ENCODE data around the gene DZIP3.

The DZIP3 gene, protein sequence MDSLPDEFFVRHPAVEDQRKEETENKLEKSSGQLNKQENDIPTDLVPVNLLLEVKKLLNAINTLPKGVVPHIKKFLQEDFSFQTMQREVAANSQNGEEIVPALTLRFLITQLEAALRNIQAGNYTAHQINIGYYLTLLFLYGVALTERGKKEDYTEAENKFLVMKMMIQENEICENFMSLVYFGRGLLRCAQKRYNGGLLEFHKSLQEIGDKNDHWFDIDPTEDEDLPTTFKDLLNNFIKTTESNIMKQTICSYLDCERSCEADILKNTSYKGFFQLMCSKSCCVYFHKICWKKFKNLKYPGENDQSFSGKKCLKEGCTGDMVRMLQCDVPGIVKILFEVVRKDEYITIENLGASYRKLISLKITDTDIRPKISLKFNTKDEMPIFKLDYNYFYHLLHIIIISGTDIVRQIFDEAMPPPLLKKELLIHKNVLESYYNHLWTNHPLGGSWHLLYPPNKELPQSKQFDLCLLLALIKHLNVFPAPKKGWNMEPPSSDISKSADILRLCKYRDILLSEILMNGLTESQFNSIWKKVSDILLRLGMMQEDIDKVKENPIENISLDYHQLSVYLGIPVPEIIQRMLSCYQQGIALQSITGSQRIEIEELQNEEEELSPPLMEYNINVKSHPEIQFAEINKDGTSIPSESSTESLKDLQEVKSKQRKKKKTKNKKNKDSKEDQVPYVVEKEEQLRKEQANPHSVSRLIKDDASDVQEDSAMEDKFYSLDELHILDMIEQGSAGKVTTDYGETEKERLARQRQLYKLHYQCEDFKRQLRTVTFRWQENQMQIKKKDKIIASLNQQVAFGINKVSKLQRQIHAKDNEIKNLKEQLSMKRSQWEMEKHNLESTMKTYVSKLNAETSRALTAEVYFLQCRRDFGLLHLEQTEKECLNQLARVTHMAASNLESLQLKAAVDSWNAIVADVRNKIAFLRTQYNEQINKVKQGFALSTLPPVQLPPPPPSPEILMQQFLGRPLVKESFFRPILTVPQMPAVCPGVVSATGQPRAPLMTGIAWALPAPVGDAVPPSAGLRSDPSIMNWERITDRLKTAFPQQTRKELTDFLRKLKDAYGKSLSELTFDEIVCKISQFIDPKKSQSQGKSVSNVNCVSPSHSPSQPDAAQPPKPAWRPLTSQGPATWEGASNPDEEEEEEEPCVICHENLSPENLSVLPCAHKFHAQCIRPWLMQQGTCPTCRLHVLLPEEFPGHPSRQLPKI

DNA sequence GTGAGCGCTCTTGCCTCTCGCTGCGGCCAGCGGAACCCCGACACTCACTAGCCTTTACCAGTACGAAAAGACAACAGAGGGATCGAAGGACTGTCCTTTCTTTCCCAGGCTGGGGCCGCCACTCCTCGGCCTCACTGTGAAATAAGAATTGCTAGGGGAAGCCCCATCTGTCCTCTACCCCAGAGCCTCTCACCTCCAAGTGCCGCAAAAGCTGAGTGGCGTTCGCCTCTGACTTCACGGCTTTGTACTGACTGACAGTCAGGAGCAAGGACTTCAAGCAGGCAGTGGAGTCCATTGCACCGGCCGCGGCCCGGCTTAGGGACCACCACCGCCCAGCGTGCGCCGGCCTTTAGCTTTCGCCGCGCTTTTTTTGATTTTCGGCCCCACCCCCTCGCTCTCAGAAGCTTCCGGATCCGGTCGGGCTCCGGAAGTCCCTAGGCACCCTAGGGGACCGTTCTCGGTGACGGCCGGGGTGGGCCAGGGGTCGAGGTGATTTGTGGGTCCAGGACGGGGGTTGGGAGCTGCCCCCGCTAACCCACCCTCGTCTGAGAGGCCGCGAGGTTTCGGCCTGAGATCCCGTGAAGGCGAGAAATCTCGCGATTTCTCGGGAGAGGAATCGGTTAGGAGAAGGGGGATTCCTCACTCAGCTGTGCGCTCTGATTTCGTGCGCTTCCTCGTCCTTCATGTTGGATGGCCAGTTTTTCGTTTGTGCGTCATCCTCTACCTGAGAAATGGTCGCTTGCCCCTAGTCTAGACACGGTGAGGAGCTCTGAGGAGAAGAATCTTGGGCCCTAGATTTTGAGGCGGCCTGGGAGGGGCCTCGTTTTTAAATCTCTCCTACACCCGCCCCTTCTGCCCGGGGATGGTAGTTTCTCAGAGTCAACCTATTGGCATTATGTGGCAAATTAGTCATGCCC is at the start of gene DZIP3, which contains the start of gene CIP2A:
TSS of gene DZIP3 (plus strand) at position 642 of the 917 bp plus-strand sequence. CDS start 15,685 bp downstream, outside the sequence.
TSS of gene CIP2A (minus strand) at position 358 of the 917 bp plus-strand sequence. CDS start at position 295, 63 bp downstream.
- Mint-ChIP-seq H3K27ac (peak within 1 kb of the TSS; percentile 99), H3K36me3 (peaks cover 12% of the 10 kb centered on the region), H3K4me1 (peaks cover 22% of the 10 kb centered on the region), H3K9me3 (no peaks in the 10 kb centered on the region), H3K4me3 (peak within 1 kb of the TSS; percentile 95)
- ATAC-seq (peak; percentile 92), DNase-seq (ENCODE audit: low spot score in 2 of 2) (peak; percentile 76 to 95)

GRCh38 chr3:108546247-108546646 is 43.3 kb upstream of the DZIP3 start:
- Mint-ChIP-seq H3K4me1 (peaks cover 12% of the 10 kb centered on the region), H3K27ac (no peak overlapping the region), H3K4me3 (peak overlapping the region; percentile 34), H3K36me3 (peaks cover 35% of the 10 kb centered on the region), H3K9me3 (no peaks in the 10 kb centered on the region)
- DNase-seq (ENCODE audit: low spot score in 2 of 2): no peak
- ATAC-seq: no peak

DNA sequence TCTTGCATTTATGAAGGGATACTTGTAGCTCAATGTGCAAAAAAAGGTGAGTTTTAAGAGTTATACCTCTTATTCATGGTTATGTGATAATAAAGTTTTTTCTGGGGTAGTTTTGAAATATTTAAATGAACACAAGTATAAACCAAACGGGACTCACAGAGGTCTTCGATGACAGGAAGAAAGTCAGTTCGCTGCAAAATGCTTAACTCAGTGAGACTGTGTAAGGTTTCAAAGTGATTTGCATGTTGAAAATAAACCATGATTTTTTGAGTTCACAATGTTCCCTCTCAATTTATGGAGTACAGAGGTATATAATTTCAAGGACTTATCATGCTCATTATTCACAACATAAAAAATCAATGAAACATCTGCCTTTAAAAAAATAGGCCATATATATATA is 42.8 kb upstream of the DZIP3 start:
- H3K36me3 Mint-ChIP-seq: peaks cover 35% of the 10 kb centered on the region
- H3K4me1 Mint-ChIP-seq: peaks cover 12% of the 10 kb centered on the region
- DNase-seq (ENCODE audit: low spot score in 2 of 2) (no peak), ATAC-seq (no peak)
- no peaks in the 10 kb centered on the region for H3K9me3 Mint-ChIP-seq
- H3K27ac Mint-ChIP-seq: no peak overlapping the region
- peak overlapping the region; percentile 34 for H3K4me3 Mint-ChIP-seq

- H3K27ac Mint-ChIP-seq: no peak overlapping the region
- H3K36me3 Mint-ChIP-seq: peaks cover 51% of the 10 kb centered on the region
- DNase-seq (ENCODE audit: low spot score in 2 of 2): no peak
- H3K9me3 Mint-ChIP-seq: no peaks in the 10 kb centered on the region
- peaks cover 19% of the 10 kb centered on the region for H3K4me1 Mint-ChIP-seq
- no peak for ATAC-seq
- no peak overlapping the region for H3K4me3 Mint-ChIP-seq
Observed at GRCh38 chr3:108548304-108548703, 41.2 kb upstream of the DZIP3 start.

DNA sequence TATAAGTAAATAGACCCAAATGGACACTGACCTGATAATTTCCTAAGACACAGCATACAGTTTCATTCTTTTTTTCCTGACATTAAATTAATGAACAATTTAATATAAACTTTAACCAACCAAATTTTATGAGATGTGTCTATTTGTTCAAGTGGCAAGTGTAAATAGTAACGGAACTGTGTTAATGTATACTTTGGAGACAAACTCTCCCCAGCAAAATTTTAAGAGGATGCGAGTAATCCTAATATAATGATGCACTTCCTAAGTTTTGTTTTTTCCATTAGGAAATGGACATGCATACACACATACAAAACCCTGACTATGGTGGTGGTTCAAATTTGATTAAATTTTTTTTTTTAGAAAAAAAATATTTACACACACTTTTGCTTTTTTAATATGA is 40.6 kb upstream of the DZIP3 start:
- no peak overlapping the region for H3K27ac Mint-ChIP-seq

GRCh38 chr3:108552267-108553159 is 37.0 kb upstream of the DZIP3 start:
- ATAC-seq (no peak), DNase-seq (ENCODE audit: low spot score in 2 of 2) (no peak)
- Mint-ChIP-seq H3K27ac (peak overlapping the region; percentile 16), H3K4me3 (no peak overlapping the region), H3K36me3 (peaks cover 78% of the 10 kb centered on the region), H3K9me3 (no peaks in the 10 kb centered on the region), H3K4me1 (peaks cover 7% of the 10 kb centered on the region)

More for the DNA sequence above, 40.6 kb upstream of the DZIP3 start:
- Mint-ChIP-seq H3K9me3 (no peaks in the 10 kb centered on the region), H3K36me3 (peaks cover 51% of the 10 kb centered on the region), H3K4me3 (no peak overlapping the region), H3K4me1 (peaks cover 19% of the 10 kb centered on the region)
- ATAC-seq: no peak
- no peak for DNase-seq (ENCODE audit: low spot score in 2 of 2)

DNA sequence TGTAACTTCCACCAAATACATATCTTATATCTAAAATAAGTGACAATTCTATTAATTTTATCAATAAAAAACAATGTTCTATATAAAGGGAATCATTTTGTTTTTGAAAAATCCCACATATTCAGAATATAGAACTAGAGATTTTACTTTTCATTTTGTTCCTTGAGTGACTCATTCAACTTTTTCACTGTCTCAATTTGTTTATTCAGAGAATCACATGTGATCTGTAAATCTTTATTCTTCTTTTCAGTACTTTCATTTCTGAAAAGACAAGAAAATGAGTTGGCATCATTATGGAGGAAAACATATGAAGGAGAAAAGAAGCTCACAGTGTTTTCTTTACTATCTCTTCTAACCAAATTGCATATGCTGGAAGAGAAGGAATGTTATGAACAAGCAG is 35.3 kb upstream of the DZIP3 start:
- DNase-seq (ENCODE audit: low spot score in 2 of 2) (no peak), ATAC-seq (no peak)
- Mint-ChIP-seq H3K4me3 (no peak overlapping the region), H3K36me3 (peaks cover 83% of the 10 kb centered on the region), H3K4me1 (peaks cover 7% of the 10 kb centered on the region), H3K27ac (no peak overlapping the region), H3K9me3 (no peaks in the 10 kb centered on the region)

DNA sequence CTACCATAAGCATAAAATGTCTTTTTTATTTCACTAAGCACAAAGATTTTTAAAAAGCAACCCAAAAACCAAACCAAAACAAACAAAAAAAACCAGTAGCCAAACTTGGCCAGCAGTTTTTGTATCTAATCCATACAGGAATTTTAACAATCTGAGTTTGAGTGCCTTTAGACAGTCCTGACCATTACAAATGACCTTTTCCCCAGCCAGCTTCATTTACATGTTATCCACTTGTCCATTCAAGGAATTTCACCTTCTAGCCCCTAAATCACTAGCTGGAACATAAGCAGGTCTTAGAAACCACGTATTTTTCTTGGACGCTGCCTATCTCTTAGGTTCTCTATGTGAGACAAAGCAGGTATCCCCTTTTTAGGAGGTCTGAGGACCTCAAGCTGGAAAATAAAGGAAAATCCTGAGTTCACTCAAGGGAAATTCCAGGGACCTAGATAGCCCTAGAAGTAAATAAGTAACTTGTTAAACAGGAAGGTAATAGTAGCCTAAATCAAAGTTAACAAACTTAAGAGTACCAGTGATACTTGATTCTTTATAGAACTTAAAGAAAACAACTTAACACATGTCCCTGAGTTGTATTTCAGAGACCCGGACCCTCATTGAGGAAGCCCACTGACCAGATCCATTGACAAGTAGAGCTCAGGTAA is 34.5 kb upstream of the DZIP3 start:
- ATAC-seq: no peak
- Mint-ChIP-seq H3K4me3 (no peak overlapping the region), H3K9me3 (no peaks in the 10 kb centered on the region), H3K4me1 (peaks cover 7% of the 10 kb centered on the region), H3K27ac (no peak overlapping the region), H3K36me3 (peaks cover 82% of the 10 kb centered on the region)
- no peak for DNase-seq (ENCODE audit: low spot score in 2 of 2)

GRCh38 chr3:108555966-108556581 is 33.4 kb upstream of the DZIP3 start:
- no peak overlapping the region for H3K27ac Mint-ChIP-seq
- H3K4me1 Mint-ChIP-seq: peaks cover 7% of the 10 kb centered on the region
- H3K4me3 Mint-ChIP-seq: no peak overlapping the region
- peaks cover 85% of the 10 kb centered on the region for H3K36me3 Mint-ChIP-seq
- DNase-seq (ENCODE audit: low spot score in 2 of 2) (no peak), ATAC-seq (no peak)
- H3K9me3 Mint-ChIP-seq: no peaks in the 10 kb centered on the region

DNA sequence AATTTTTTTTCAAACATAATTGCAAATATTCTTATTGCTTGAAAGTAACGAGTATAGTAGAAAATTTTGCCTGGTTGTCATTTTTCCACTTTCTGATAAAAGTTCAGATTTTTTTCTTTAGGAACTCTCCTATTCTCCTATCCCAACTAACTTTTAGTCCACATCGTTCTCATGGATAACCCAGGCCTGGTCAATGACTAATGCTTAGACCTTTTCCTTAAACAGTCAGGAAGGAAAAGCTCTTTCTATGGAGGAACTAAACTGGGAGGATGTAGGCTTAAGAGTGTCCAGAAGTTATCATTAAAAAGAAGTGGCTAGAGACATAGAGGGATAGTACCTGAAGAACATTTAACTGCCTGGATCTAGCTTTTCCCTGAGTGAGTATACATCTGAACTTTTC is 27.0 kb upstream of the DZIP3 start:
- Mint-ChIP-seq H3K4me1 (no peaks in the 10 kb centered on the region), H3K9me3 (no peaks in the 10 kb centered on the region), H3K4me3 (no peak overlapping the region), H3K36me3 (peaks cover 57% of the 10 kb centered on the region), H3K27ac (no peak overlapping the region)
- DNase-seq (ENCODE audit: low spot score in 2 of 2): no peak
- no peak for ATAC-seq

- Mint-ChIP-seq H3K36me3 (peaks cover 53% of the 10 kb centered on the region), H3K27ac (no peak overlapping the region)
Observed at GRCh38 chr3:108564564-108564963, 25.0 kb upstream of the DZIP3 start.

DNA sequence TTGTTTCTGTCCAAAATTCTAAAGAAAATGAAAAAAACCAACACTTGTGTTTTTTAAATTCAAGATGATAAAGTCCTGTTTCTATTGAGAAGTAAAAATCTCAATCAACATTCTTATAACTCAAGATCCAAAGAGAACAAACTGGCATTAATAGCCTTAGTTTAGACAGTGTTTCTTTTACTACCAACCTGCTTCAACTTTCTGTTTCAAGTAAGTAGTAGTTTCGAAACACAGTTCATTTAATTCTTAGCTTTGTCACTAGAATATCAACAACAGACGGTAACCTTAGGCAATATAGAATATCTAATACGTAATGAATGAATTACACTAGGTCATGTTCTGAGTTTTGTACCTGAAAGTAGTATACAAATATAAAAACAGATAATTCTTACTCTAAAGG is 24.0 kb upstream of the DZIP3 start:
- no peak for DNase-seq (ENCODE audit: low spot score in 2 of 2)
- no peaks in the 10 kb centered on the region for H3K9me3 Mint-ChIP-seq
- ATAC-seq: no peak
- no peaks in the 10 kb centered on the region for H3K4me1 Mint-ChIP-seq
- peaks cover 48% of the 10 kb centered on the region for H3K36me3 Mint-ChIP-seq
- no peak overlapping the region for H3K27ac Mint-ChIP-seq
- H3K4me3 Mint-ChIP-seq: no peak overlapping the region

More at GRCh38 chr3:108564564-108564963, 25.0 kb upstream of the DZIP3 start:
- no peak overlapping the region for H3K4me3 Mint-ChIP-seq
- no peak for ATAC-seq
- no peaks in the 10 kb centered on the region for H3K9me3 Mint-ChIP-seq
- H3K4me1 Mint-ChIP-seq: no peaks in the 10 kb centered on the region
- no peak for DNase-seq (ENCODE audit: low spot score in 2 of 2)

DNA sequence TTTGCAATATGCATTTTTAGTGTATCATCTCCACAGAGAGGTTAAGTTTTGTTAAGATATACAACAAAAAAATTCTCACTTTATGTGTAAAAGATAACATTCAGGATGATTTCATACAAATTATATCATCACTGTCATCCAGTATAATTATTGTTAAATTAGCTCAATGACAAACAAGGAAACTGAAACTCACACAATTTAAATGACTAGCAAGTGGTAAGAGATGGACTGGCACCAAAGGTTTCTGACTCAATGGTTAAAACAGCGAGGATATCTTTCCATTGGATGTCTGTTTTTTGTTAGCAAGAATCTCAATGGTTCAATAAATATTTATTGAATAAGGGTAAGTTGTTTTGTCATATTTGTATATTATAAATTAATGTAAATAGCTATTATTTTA is 22.9 kb upstream of the DZIP3 start:
- peaks cover 37% of the 10 kb centered on the region for H3K36me3 Mint-ChIP-seq
- ATAC-seq (peak; percentile 49), DNase-seq (ENCODE audit: low spot score in 2 of 2) (no peak)
- no peaks in the 10 kb centered on the region for H3K4me1 Mint-ChIP-seq
- H3K4me3 Mint-ChIP-seq: no peak overlapping the region
- H3K9me3 Mint-ChIP-seq: no peaks in the 10 kb centered on the region
- no peak overlapping the region for H3K27ac Mint-ChIP-seq
